Inferior parietal cortex (tissue), 1 donor: ENCODE results near the gene TBC1D14.

Experiments
- DNase-seq: peaks from one replicate; pipeline ENCODE4 v3.0.0-alpha.2; 2016; ENCODE audit errors: extremely low spot score

The TBC1D14 gene

GRCh38 chr4:7042503-7043283 is 133.1 kb downstream of the TBC1D14 start:
- peak; percentile 95 for DNase-seq

- DNase-seq: no peak
These were observed 133.9 kb downstream of the TBC1D14 start, which contains the start of gene TADA2B for GRCh38 chr4:7043284-7044136. TADA2B (plus strand) TSS chr4:7043372; CDS start chr4:7043580, 208 bp downstream.

GRCh38 chr4:7044137-7044930 is 134.7 kb downstream of the TBC1D14 start:
- no peak for DNase-seq

GRCh38 chr4:7045553-7045952 is 135.9 kb downstream of the TBC1D14 start:
- no peak for DNase-seq

- no peak for DNase-seq
These were observed 136.6 kb downstream of the TBC1D14 start for GRCh38 chr4:7045961-7046921.

- no peak for DNase-seq
These were observed 137.3 kb downstream of the TBC1D14 start for GRCh38 chr4:7046971-7047370.

GRCh38 chr4:7048642-7049041 is 139.0 kb downstream of the TBC1D14 start:
- no peak for DNase-seq

- DNase-seq: no peak
These were observed 139.7 kb downstream of the TBC1D14 start for GRCh38 chr4:7049295-7049694.

GRCh38 chr4:7049739-7050138 is 140.1 kb downstream of the TBC1D14 start:
- no peak for DNase-seq

GRCh38 chr4:7050481-7051143 is 141.0 kb downstream of the TBC1D14 start:
- no peak for DNase-seq

- DNase-seq: no peak
These were observed 141.5 kb downstream of the TBC1D14 start for GRCh38 chr4:7051144-7051495.

GRCh38 chr4:7051905-7052304 is 142.3 kb downstream of the TBC1D14 start:
- DNase-seq: no peak

- DNase-seq: no peak
These were observed 142.7 kb downstream of the TBC1D14 start for GRCh38 chr4:7052313-7052712.

GRCh38 chr4:7052923-7053715 is 143.5 kb downstream of the TBC1D14 start:
- no peak for DNase-seq

GRCh38 chr4:7054106-7054880 is 144.7 kb downstream of the TBC1D14 start:
- DNase-seq: no peak

GRCh38 chr4:7055111-7055989 is 145.7 kb downstream of the TBC1D14 start:
- no peak for DNase-seq

- DNase-seq: no peak
These were observed 146.3 kb downstream of the TBC1D14 start for GRCh38 chr4:7055990-7056325.

- DNase-seq: no peak
These were observed 149.2 kb downstream of the TBC1D14 start for GRCh38 chr4:7058792-7059191.
